Psoas muscle (tissue), 8 donors: ENCODE measurements around the gene EBF3. TPM values are rescaled to one million over a fixed set of nuclear protein-coding genes. Genes with fewer than 3 reads are reported as not detected.

Experiments used
- ATAC-seq, 4 donors: fragments of 200-7000 bp; cut with Tn5 transposase; one replicate each; pipeline ENCODE4 v1.9.1; 2020; ENCODE audit warnings: moderate library complexity in 3 of 4, mild to moderate bottlenecking in 2 of 4
- DNase-seq, 2 donors: peaks; one replicate each; pipeline ENCODE4 v3.0.0-alpha.2; 2020
- H3K27ac ChIP-seq: fragments of 200-600 bp; one replicate; pipeline ENCODE4 v1.8.0; 2022
- H3K27me3 ChIP-seq, 3 donors: fragments of 200-600 bp in 1 of 3; one replicate each; pipeline versions ENCODE4 v1.6.1 to v1.8.0; 2013 to 2022; ENCODE audit warnings: low read length in 2 of 3, mild to moderate bottlenecking in 2 of 3, moderate library complexity in 1 of 3; ENCODE audit not compliant: insufficient read depth in 3 of 3
- H3K36me3 ChIP-seq, 2 donors: fragments of 200-600 bp in 1 of 2; one replicate each; pipeline versions ENCODE4 v1.6.1 to v1.8.0; 2013 to 2022; ENCODE audit warnings: low read depth in 1 of 2, mild to moderate bottlenecking in 1 of 2, moderate library complexity in 1 of 2; ENCODE audit not compliant: insufficient read depth in 1 of 2
- H3K4me1 ChIP-seq: fragments of 200-600 bp; one replicate; pipeline ENCODE4 v1.8.0; 2022
- H3K4me3 ChIP-seq: fragments of 200-600 bp; one replicate; pipeline ENCODE4 v1.8.0; 2022; ENCODE audit warnings: mild to moderate bottlenecking
- H3K9me3 ChIP-seq: fragments of 200-600 bp; one replicate; pipeline ENCODE4 v1.8.0; 2022
- WGBS, 3 donors: extraction: QIAGEN DNeasy Blood & Tissue Kit; methylation state at CpG; one replicate each; pipeline versions ENCODE4 v1.1.6 to v1.1.7; 2013; 5-methylcytosine and 5-hydroxymethylcytosine counted together
- intact Hi-C, 2 donors: fragments of 100-400 bp; cut with DNase I; formaldehyde crosslinking; loops; one replicate each; pipeline versions ENCODE4 v1.11.0 to v1.14.2; 2022
- polyA plus RNA-seq, 3 donors: library from polyadenylated mRNA; stranded (reverse); fragments of 200-250 nt; gene quantifications; one replicate each; pipeline ENCODE4 v1.2.3, GENCODE V29; 2013
- total RNA-seq, 4 donors: library from RNA; stranded (reverse); fragmentation: NEBNext Ultra II Directional in 2 of 4; extraction: Animal tissue kit (Norgen Biotek cat#: 25700) in 2 of 4; gene quantifications; one replicate each; pipeline versions ENCODE4 v1.2.1 to v1.2.4, GENCODE V29; 2021 to 2023
- TF ChIP-seq, protein P1 (sequence below): fragments of 200-600 bp; IDR thresholded peaks from one replicate; pipeline ENCODE4 v1.8.0; 2022; ENCODE audit warnings: antibody characterized with exemption
- donor health status: healthy with polysubstance abuse.
- donor health status: DM: no; HTN: no; CAD: no; lungs with moderate emphysema.
- donor health status: Bipolar disorder and iron deficiency.
- donor health status: healthy.
- donor health status: DM: yes; HTN: yes; CAD: no.
- donor health status: DM: no; HTN: no; CAD: no.
- donor health status: DM: no; HTN: no; CAD: no.
- donor health status: DM: yes; HTN: yes; CAD: no.

EBF3 gene
- total and polyA plus RNA-seq, 7 donors = 3.2 to 10.1 (median 5.2) TPM

DNA sequence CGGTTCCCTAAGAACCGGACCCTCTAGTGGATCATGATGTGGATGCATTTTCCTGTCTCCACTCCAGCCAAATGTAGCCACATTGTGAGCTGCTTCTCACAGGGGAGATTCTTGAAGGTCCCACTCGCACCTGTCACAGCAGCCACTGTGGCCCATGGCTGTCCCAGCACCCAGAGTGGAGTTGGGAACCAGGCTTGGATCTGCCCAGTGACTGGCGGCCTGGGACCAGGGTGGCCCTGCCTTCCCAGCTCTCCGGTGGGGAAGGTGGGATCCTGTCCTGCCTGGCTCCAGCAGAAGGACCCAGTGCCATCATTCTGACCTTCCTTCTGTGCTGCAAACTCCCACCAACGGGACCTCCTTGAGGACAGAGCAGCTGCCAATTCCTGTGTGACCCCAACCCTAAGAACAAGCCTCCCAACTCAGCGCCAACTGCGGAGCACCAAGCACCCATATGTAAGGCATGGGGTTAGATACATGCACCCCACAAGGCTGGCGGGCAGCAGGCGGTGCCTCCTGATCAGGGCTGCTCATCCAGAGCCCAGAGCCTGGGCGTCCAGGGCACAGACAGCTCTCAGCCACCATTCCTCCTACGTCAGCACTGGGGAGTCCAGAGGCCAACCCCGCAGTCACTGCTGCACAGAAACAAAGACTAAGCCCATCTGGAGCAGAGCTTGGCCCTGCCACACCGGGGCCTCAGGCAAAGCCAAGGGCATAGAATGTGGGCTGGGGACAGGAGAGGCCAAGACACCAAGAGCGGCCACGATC is 28.8 kb downstream of the EBF3 start:
- WGBS, 3 donors = 81 to 89% (median 84%) methylated on average over 16 of the region's 16 CpGs
- DNase-seq = peak in 1 of 2 donors; percentile 32
- H3K4me1 ChIP-seq = peaks cover 35% of the 10 kb centered on the region

DNA sequence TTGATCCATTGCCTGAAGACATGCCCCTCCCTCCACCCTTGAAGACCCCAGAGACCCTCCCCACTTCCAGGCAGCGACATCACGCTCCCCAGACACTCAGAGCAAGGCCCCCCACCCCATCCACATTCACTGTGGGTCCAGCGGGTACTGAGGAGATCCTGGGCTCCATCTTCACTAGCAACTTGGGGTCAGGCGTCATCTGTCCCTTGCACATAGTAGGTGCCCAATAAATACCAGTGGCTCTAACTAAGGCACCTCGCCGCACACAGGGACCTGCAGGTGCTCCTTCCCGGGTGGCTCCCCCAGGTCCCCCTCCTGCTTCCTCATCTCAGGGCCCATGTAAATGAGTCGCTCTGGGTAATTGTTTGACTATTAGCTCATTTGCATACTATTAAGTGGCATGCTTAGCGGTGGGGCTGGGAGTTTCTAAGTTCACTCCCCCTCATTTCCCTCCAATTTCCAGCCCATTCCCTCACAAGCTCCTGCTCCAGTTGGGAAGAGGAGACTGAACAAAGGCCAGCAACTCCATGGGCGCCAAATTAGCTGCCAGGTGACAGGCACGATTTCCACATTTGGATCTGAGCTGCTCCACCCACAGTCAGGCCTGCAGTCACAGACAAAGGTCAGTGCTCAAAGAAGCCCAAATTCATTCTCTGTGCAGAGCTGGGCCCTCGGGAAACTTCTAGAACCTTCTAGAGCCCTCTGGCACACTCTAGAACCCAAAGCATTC is 29.7 kb downstream of the EBF3 start:
- no peak overlapping the region for H3K4me3 ChIP-seq
- 86 to 93% (median 88%) methylated on average over 12 of the region's 12 CpGs for WGBS, 3 donors
- peak in 1 of 2 donors; percentile 59 for DNase-seq

More for the DNA sequence above, 28.8 kb downstream of the EBF3 start:
- TF ChIP-seq, protein P1, sequence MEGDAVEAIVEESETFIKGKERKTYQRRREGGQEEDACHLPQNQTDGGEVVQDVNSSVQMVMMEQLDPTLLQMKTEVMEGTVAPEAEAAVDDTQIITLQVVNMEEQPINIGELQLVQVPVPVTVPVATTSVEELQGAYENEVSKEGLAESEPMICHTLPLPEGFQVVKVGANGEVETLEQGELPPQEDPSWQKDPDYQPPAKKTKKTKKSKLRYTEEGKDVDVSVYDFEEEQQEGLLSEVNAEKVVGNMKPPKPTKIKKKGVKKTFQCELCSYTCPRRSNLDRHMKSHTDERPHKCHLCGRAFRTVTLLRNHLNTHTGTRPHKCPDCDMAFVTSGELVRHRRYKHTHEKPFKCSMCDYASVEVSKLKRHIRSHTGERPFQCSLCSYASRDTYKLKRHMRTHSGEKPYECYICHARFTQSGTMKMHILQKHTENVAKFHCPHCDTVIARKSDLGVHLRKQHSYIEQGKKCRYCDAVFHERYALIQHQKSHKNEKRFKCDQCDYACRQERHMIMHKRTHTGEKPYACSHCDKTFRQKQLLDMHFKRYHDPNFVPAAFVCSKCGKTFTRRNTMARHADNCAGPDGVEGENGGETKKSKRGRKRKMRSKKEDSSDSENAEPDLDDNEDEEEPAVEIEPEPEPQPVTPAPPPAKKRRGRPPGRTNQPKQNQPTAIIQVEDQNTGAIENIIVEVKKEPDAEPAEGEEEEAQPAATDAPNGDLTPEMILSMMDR = no peak
- Histone ChIP-seq H3K27ac (no peak overlapping the region), H3K9me3 (no peaks in the 10 kb centered on the region), H3K4me3 (no peak overlapping the region), H3K27me3 (no peaks in the 10 kb centered on the region), H3K36me3 (no peaks in the 10 kb centered on the region)
- ATAC-seq = no peak
- intact Hi-C loops = no loop called here

GRCh38 chr10:129933456-129934092 is 30.5 kb downstream of the EBF3 start:
- ATAC-seq (no peak), DNase-seq (peak in 1 of 2 donors; percentile 48)
- intact Hi-C loops = no loop called here
- WGBS, 3 donors = 67 to 74% (median 69%) methylated on average over 13 to 14 of the region's 14 CpGs
- Histone ChIP-seq H3K4me3 (no peak overlapping the region), H3K27ac (no peak overlapping the region), H3K4me1 (peaks cover 17% of the 10 kb centered on the region), H3K27me3 (no peaks in the 10 kb centered on the region), H3K9me3 (no peaks in the 10 kb centered on the region), H3K36me3 (no peaks in the 10 kb centered on the region)
- TF ChIP-seq, protein P1 = no peak

More for the DNA sequence above, 29.7 kb downstream of the EBF3 start:
- TF ChIP-seq, protein P1 = no peak
- H3K27ac ChIP-seq = no peak overlapping the region
- H3K36me3 ChIP-seq = no peaks in the 10 kb centered on the region
- H3K27me3 ChIP-seq = no peaks in the 10 kb centered on the region
- no peaks in the 10 kb centered on the region for H3K9me3 ChIP-seq
- intact Hi-C loops = no loop called here
- H3K4me1 ChIP-seq = peaks cover 25% of the 10 kb centered on the region
- no peak for ATAC-seq

DNA sequence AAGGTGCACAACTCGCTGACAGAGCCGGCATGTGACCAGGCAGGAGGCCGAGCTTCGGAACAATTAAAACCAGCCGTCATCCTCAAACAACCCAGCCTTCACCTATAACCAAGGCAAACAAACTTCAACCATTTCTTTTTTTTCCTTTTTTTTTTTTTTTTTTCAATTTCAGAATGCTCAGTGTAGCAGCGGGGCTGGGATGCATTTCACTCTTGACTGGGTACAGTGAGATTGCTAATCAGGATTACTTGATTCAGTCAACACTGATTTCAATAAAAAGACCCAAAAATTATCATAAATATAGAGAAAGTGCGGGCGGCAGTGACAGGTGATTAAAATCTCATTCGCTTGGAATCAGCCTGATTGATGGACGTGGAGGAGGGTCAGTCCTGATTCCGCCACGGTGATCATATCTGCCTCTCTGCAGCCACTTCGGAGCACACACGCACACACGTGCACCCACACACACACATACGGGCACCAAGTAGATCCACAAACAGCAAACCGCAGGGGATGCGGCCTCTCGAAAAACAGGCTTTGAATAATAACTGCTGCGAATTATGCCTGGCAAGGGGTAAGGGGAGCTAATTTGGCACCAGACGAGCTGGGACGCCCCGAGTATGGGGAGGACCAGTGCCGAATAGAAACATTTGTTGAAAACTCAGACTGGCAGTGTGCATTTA is 31.2 kb downstream of the EBF3 start:
- Histone ChIP-seq H3K36me3 (no peaks in the 10 kb centered on the region), H3K4me3 (no peak overlapping the region), H3K4me1 (peaks cover 15% of the 10 kb centered on the region), H3K27ac (no peak overlapping the region), H3K9me3 (no peaks in the 10 kb centered on the region), H3K27me3 (no peaks in the 10 kb centered on the region)
- intact Hi-C loops = no loop called here
- TF ChIP-seq, protein P1 = no peak
- DNase-seq (peak in 1 of 2 donors; percentile 42), ATAC-seq (no peak)
- 77 to 85% (median 77%) methylated on average over 24 of the region's 24 CpGs for WGBS, 3 donors
